MCF 10A (cell line): ENCODE data around the gene DPYD. TPM values are rescaled to one million over a fixed set of nuclear protein-coding genes. Genes with fewer than 3 reads are reported as not detected.

Experiments used
- BruUV-seq: library from RNA; stranded (reverse); fragments of 400-500 nt; replicated peaks from 2 replicates; lab custom pipeline; 2021; lab: Mats Ljungman, UMichigan
- CTCF ChIA-PET: fragments of 300-600 bp; sonication (Branson Sonifier 250); formaldehyde crosslinking; extraction: SDS; loops from one replicate; lab custom pipeline; 2021; ENCODE audit warnings: antibody characterized with exemption, inconsistent platforms; lab: Yijun Ruan, JAX
- POLR2A ChIA-PET: fragments of 300-600, 350-650 bp; sonication (Branson Sonifier 250); formaldehyde crosslinking; extraction: SDS; loops from one replicate; lab custom pipeline; 2020; ENCODE audit warnings: antibody characterized with exemption, inconsistent platforms; lab: Yijun Ruan, JAX
- DNase-seq: peaks from one replicate; pipeline ENCODE4 v3.0.0-alpha.2; 2018; ENCODE audit not compliant: unreplicated experiment
- H3K27ac Mint-ChIP-seq: one replicate; pipeline ENCODE4 v1.8.0; 2022; ENCODE audit warnings: mild to moderate bottlenecking, low read depth, mixed read lengths; ENCODE audit not compliant: unreplicated experiment
- H3K27me3 Mint-ChIP-seq: one replicate; pipeline ENCODE4 v1.8.0; 2022; ENCODE audit warnings: mixed read lengths; ENCODE audit not compliant: insufficient read depth, unreplicated experiment
- H3K36me3 Mint-ChIP-seq: one replicate; pipeline ENCODE4 v1.8.0; 2022; ENCODE audit warnings: mild to moderate bottlenecking, moderate library complexity, mixed read lengths; ENCODE audit not compliant: insufficient read depth, unreplicated experiment
- H3K4me1 Mint-ChIP-seq: one replicate; pipeline ENCODE4 v1.8.0; 2022; ENCODE audit warnings: mixed read lengths; ENCODE audit not compliant: insufficient read depth, unreplicated experiment
- H3K4me3 Mint-ChIP-seq: one replicate; pipeline ENCODE4 v1.8.0; 2022; ENCODE audit warnings: mild to moderate bottlenecking, moderate library complexity, mixed read lengths; ENCODE audit not compliant: unreplicated experiment
- H3K9me3 Mint-ChIP-seq: one replicate; pipeline ENCODE4 v1.8.0; 2022; ENCODE audit warnings: mixed read lengths; ENCODE audit not compliant: unreplicated experiment
- CTCF ChIP-seq: fragments of 200-600 bp; IDR thresholded peaks from one replicate; pipeline ENCODE4 v1.8.0; 2022; ENCODE audit warnings: antibody characterized with exemption, mild to moderate bottlenecking; ENCODE audit not compliant: unreplicated experiment
- intact Hi-C: fragments of 100-400 bp; cut with micrococcal nuclease; formaldehyde crosslinking; loops from 2 replicates; pipeline ENCODE4 v1.14.1; 2022
- total RNA-seq: library from RNA; stranded (reverse); gene quantifications from 2 replicates; pipeline ENCODE4 v1.2.3, GENCODE V29; 2022

Gene DPYD
- total RNA-seq, 1 experiment from 2014 or later: 48.2 TPM

- BruUV-seq: no TSS peak
- Mint-ChIP-seq H3K9me3 (no peaks in the 10 kb centered on the region), H3K27me3 (no peaks in the 10 kb centered on the region), H3K27ac (peak overlapping the region; percentile 39), H3K4me3 (no peak overlapping the region), H3K4me1 (peaks cover 29% of the 10 kb centered on the region), H3K36me3 (peaks cover 20% of the 10 kb centered on the region)
- ChIA-PET CTCF (interaction anchor here (0.7 kb wide), 1 partner anchor 1134 kb away, joined by 3 read pairs; no protein-coding TSS in a partner anchor), POLR2A (interaction anchor here (1.7 to 13.2 kb wide), 2 partner anchors 20 to 128 kb away, joined by 4 to 377 read pairs; partner anchors contain the start of gene DPYD)
- TF ChIP-seq CTCF: no peak
- intact Hi-C loops: no loop called here
- DNase-seq: no peak
These were observed 21.9 kb downstream of the DPYD start for GRCh38 chr1:97898948-97899347.

GRCh38 chr1:97895278-97895677 lies 25.6 kb downstream of the DPYD start:
- H3K4me3 Mint-ChIP-seq: no peak overlapping the region
- POLR2A ChIA-PET: interaction anchor here (5.3 kb wide), 1 partner anchor 24 kb away, joined by 42 read pairs; the partner anchor contains the start of gene DPYD
- intact Hi-C loops: no loop called here
- BruUV-seq: no TSS peak
- no peak for DNase-seq
- CTCF ChIA-PET: interaction anchor here (0.6 to 1.3 kb wide), 2 partner anchors 8 to 37 kb away, joined by 3 to 5 read pairs; no protein-coding TSS in a partner anchor
- H3K4me1 Mint-ChIP-seq: peaks cover 16% of the 10 kb centered on the region
- no peaks in the 10 kb centered on the region for H3K9me3 Mint-ChIP-seq
- peaks cover 19% of the 10 kb centered on the region for H3K36me3 Mint-ChIP-seq
- no peak overlapping the region for H3K27ac Mint-ChIP-seq
- no peaks in the 10 kb centered on the region for H3K27me3 Mint-ChIP-seq
- no peak for TF ChIP-seq CTCF

GRCh38 chr1:97893844-97894243 lies 27.0 kb downstream of the DPYD start:
- ChIA-PET CTCF (no interaction called here), POLR2A (interaction anchor here (1.0 to 5.3 kb wide), 4 partner anchors 10 to 26 kb away, joined by 3 to 42 read pairs (median 10); partner anchors contain the start of gene DPYD)
- TF ChIP-seq CTCF: no peak
- no peak for DNase-seq
- intact Hi-C loops: no loop called here
- Mint-ChIP-seq H3K27ac (peak overlapping the region; percentile 42), H3K27me3 (no peaks in the 10 kb centered on the region), H3K9me3 (no peaks in the 10 kb centered on the region), H3K36me3 (peaks cover 17% of the 10 kb centered on the region), H3K4me3 (no peak overlapping the region), H3K4me1 (peaks cover 10% of the 10 kb centered on the region)
- no TSS peak for BruUV-seq

GRCh38 chr1:97886199-97886598 lies 34.6 kb downstream of the DPYD start:
- ChIA-PET CTCF (no interaction called here), POLR2A (no interaction called here)
- no peak overlapping the region for H3K4me3 Mint-ChIP-seq
- intact Hi-C loops: no loop called here
- H3K4me1 Mint-ChIP-seq: no peaks in the 10 kb centered on the region
- peaks cover 28% of the 10 kb centered on the region for H3K36me3 Mint-ChIP-seq
- DNase-seq: no peak
- BruUV-seq: no TSS peak
- TF ChIP-seq CTCF: no peak
- H3K27me3 Mint-ChIP-seq: no peaks in the 10 kb centered on the region
- H3K27ac Mint-ChIP-seq: no peak overlapping the region
- peaks cover 10% of the 10 kb centered on the region for H3K9me3 Mint-ChIP-seq
